ENCODE measurements around the gene ARID1A.

Gene ARID1A

GRCh38 chr1:26727476-26727875, 31.7 kb downstream of the ARID1A start:
- in situ Hi-C loops (cut with HindIII; ENCODE audit: low sequenced_read_pairs) = no loop called here

- in situ Hi-C loops (cut with HindIII; ENCODE audit: low sequenced_read_pairs) = no loop called here
These were observed 32.8 kb downstream of the ARID1A start for GRCh38 chr1:26728645-26729044.

DNA sequence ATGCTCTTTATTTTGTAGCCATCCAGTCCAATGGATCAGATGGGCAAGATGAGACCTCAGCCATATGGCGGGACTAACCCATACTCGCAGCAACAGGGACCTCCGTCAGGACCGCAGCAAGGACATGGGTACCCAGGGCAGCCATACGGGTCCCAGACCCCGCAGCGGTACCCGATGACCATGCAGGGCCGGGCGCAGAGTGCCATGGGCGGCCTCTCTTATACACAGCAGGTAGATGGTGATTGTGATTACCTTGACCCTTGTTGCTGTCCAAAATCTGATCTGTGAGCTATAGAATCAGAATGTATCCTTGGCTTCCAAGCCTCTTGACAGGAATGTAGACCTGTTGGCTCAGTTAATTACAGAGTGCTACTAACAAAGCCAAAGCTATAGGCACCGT, 33.8 kb downstream of the ARID1A start:
- in situ Hi-C loops (cut with HindIII; ENCODE audit: low sequenced_read_pairs) = no loop called here

DNA sequence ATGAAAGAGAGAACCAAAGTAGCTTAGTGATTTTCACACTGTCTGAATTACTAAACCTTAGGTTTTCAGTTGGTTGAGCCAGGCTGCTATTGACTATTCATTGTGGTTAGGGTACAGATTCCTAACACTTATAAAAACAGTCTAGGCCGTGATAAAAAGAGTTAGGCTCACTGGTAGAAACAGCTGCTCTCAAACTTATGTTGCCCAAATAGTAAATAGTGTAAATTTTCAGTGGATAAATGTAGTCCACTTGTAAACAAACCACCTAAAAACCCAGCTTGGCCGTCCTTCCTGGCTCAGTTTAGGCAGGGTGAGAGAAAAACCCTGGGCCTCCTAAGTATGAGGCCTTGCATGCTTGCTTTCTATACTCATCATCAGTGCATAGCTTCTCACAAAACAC, 34.9 kb downstream of the ARID1A start:
- in situ Hi-C loops (cut with HindIII; ENCODE audit: low sequenced_read_pairs) = no loop called here

GRCh38 chr1:26731233-26731902, 35.6 kb downstream of the ARID1A start:
- in situ Hi-C loops (cut with HindIII; ENCODE audit: low sequenced_read_pairs) = no loop called here

DNA sequence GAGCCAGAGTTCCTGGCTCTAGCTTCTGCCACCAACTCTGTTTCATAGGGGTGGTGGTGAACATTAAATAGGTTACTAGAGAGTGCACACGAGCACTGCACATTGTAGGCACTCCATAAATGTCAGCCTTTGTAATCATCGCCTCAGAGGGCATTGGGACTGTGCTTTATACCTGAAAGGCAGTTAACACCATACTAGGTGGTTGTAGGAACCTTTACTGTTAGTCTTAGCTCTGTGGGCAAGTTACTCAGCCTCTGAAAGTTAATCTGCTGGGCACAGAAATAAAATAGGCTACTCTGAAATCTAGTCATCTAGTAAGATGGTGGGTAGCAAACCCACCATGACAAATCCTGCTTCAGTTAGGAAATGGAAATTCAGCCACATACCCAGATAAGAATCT, 37.6 kb downstream of the ARID1A start:
- in situ Hi-C loops (cut with HindIII; ENCODE audit: low sequenced_read_pairs) = no loop called here

- in situ Hi-C loops (cut with HindIII; ENCODE audit: low sequenced_read_pairs) = no loop called here
These were observed 38.2 kb downstream of the ARID1A start for GRCh38 chr1:26733982-26734381.

GRCh38 chr1:26734501-26735058, 38.8 kb downstream of the ARID1A start:
- in situ Hi-C loops (cut with HindIII; ENCODE audit: low sequenced_read_pairs) = no loop called here

- in situ Hi-C loops (cut with HindIII; ENCODE audit: low sequenced_read_pairs) = no loop called here
These were observed 43.6 kb downstream of the ARID1A start for GRCh38 chr1:26739329-26739914.

DNA sequence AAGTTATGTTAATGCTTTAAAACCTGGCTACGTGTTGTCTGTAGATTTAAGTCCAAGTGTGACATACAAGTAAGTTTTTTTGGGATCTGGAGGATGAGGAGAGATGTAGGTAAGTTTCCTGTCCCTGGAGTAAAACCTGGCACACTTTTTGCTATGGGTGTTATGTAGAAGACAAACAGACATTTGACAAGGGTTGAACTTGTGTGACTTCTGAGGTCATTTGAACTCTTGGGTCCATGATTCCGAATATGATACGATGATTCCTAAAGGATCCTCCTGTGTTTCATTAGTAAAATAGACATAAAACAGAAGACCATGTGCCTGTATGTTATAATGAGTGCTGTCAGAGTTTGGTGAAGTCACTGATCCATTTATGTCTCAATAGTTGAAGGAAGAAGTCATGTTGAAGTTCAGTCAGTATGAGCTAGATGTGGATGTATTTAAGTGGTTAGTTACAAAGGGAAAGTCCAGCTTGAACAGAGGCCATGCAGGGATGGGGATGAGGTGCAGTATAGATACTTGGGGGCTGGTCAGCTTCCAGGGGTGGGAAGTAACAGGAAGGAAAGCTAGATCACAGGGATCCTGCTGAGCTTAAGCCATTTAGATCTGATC, 44.3 kb downstream of the ARID1A start:
- in situ Hi-C loops (cut with HindIII; ENCODE audit: low sequenced_read_pairs) = no loop called here

DNA sequence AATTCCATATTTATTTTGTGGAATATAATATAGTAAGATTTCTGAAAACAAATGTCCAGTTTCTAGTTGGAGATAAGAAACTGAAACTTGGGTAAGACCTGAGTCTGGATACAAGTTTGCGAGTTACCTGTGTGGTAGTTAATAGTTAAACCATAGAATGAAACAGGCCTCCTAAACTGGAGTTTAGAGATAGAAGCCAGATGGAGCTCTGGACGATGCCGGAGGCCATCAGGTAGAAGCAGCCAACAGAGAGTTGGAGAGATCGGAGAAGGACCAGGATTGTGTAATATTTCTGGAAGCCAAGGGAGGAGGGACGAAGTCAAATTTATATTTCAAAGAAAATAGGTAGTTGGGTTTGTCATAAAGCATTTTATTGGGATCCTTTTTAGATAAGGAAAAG, 45.1 kb downstream of the ARID1A start:
- in situ Hi-C loops (cut with HindIII; ENCODE audit: low sequenced_read_pairs) = no loop called here

- in situ Hi-C loops (cut with HindIII; ENCODE audit: low sequenced_read_pairs) = no loop called here
These were observed 47.7 kb downstream of the ARID1A start for GRCh38 chr1:26743426-26744059.

DNA sequence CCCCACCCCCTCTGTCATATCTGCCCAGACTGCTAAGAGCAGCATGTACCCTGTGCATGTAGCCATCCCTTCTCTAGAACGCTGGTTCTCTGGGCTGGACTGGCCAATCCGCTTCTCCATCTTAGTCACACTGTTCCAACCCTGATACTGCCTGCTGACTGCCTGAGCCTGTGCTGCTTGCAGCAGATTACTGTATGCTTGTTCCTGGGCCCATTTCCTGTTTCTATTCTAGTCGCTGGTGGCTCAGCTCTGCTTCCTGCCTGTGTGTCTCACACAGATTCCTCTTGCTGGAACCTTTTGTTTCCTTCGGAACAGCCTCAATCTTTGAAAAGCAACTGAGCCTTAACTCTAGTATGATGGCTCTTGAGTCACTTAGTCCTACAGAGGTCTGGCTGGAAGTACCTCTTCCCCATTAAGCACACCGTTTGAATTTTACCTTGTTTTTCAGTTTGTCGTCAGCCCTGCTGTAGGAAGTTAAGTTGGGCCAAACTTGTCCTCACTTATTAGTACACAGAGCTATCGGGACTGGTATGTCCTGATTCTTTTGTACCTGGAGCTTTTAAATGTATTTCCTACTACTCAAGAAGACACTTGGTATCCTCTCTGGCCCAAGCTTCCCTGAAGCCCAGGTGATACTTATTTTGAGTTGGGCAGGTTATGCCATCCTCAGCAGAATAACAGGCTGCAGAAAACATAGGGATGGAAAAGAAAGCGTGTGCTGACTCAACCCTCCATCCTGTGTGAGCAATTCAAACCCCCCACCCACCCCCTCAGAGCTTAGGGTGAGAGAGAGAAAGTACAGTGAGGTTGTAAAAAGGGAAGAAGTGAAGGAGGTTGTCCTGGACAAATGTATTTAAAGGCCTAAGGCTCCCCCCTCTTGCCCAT, 48.5 kb downstream of the ARID1A start:
- in situ Hi-C loops (cut with HindIII; ENCODE audit: low sequenced_read_pairs) = no loop called here

GRCh38 chr1:26745191-26745590, 49.4 kb downstream of the ARID1A start:
- in situ Hi-C loops (cut with HindIII; ENCODE audit: low sequenced_read_pairs) = no loop called here

DNA sequence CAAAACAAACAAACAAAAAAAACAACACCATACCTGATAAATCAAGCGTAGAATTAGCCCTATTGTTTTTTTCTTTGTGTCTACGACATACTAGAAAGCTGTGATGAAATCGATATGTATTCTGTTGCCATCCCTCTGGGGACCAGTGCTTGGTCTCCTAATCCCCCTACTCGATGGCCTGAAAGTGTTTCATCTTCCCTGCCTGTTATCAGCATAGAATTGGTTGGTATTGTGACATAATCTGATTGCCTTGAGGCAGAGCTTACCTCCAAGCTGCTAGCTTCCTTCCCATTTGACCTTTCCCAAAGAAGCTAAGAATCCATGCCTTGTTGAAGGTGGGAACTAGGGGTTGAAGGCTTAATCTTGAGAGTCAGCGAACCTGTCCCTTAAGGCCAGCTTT, 51.2 kb downstream of the ARID1A start:
- in situ Hi-C loops (cut with HindIII; ENCODE audit: low sequenced_read_pairs) = no loop called here

GRCh38 chr1:26748351-26748750, 52.5 kb downstream of the ARID1A start:
- in situ Hi-C loops (cut with HindIII; ENCODE audit: low sequenced_read_pairs) = no loop called here

- in situ Hi-C loops (cut with HindIII; ENCODE audit: low sequenced_read_pairs) = no loop called here
These were observed 53.6 kb downstream of the ARID1A start for GRCh38 chr1:26749458-26749857.

DNA sequence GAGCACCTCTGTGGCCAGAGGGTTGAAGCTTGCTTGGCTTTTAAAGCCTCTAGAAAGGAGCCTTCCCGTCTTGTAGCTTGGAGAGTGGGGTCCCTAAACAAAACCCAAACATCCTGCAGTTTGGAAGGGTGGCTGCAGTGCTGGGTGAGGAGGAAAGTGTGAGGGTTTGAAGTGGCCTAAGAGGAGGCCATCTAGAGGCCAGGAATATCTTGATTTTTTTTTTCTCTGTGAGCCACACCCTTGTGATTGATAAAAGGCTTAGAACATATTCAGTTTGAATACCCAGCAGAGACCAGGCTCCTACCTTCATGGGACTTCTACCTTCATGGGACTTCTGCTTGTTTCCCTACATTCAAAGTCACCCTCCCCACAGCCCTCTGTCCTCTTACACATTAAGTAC, 54.6 kb downstream of the ARID1A start:
- in situ Hi-C loops (cut with HindIII; ENCODE audit: low sequenced_read_pairs) = loop anchor here (5.0 kb wide), 1 partner anchor 73 kb away; no protein-coding TSS in a partner anchor

DNA sequence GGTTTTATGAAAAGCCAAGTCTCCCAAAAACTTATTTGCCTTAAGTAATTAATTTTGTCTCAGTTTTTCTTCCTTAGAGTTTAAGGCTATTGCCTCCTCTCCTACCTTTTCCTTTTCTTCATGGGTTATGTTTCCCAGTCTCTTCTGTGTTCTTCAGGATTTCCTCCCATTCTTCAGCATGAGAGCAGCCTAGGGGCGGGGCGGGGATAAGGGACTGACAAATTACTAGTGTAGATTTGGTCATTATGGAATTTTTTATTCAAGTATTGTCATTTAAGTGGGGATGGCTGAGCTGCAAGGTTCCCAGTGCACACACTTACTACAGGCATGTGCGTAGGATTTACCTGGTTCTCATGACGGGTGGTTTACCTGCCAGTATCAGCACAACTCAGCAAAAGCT, 56.7 kb downstream of the ARID1A start:
- in situ Hi-C loops (cut with HindIII; ENCODE audit: low sequenced_read_pairs) = loop anchor here (5.0 kb wide), 1 partner anchor 75 kb away; no protein-coding TSS in a partner anchor

DNA sequence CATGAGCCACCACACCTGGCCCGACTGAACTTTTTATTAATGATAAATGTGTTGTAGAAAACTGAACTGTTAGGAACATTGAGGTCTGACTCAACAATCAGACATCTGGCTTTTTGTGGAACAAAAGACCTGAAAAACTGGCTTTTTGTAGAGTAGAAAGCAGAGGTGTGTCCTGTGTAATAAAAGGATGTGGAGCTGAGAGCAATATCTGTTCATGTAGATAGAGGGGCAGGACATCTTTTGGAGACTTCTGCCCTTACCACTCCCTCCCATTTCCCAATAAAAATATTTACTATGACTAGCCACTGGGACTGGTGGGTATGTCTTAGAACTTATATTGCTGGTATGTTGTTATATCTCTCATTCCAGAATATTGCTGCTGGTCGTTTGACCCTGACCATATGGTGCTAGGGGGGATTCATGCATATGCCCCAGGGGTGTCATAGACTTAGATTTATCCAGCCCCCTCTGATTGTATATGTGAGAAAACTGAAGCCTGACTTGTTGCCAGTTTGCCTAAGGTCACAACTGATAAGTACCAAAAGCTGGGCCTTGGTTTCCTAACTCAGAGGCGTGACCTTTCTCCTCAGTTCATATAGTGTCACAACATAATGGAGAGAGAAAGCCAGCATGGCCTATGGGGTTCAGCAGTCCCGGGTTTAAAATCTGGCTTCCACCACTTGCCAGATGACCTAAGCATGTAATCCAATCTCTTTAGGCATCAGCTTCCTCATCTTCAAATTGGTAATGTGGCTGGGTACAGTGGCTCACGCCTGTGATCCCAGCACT, 58.5 kb downstream of the ARID1A start:
- in situ Hi-C loops (cut with HindIII; ENCODE audit: low sequenced_read_pairs) = loop anchor here (5.0 kb wide), 1 partner anchor 77 kb away; no protein-coding TSS in a partner anchor

All from endothelial cell of hepatic sinusoid (primary cell).